M059J (cell line): ENCODE data around the gene TCERG1. TPM values are rescaled to one million over a fixed set of nuclear protein-coding genes. Genes with fewer than 3 reads are reported as not detected.
"Not testable (repeated sequence)": the region's sequence is repeated elsewhere in the genome, so short reads cannot be mapped to it uniquely, and the experiment has no call there.

ENCODE experiments used
- DNase-seq: peaks from one replicate; pipeline ENCODE4 v3.0.0-alpha.2; 2012; ENCODE audit warnings: low read depth
- total RNA-seq: library from RNA; depleted of rRNA; stranded (reverse); fragments of >200 nt; shearing (Covaris generic); gene quantifications from 2 replicates; pipeline ENCODE4 v1.2.3, GENCODE V29; 2014

TCERG1 gene
- total RNA-seq, 1 experiment from 2014 or later: 35.4 TPM

- peak; percentile 24 for DNase-seq
Observed at GRCh38 chr5:146520731-146521130, 73.6 kb downstream of the TCERG1 start.

GRCh38 chr5:146521403-146522106 lies 74.4 kb downstream of the TCERG1 start:
- DNase-seq: no peak

GRCh38 chr5:146523698-146524097 lies 76.6 kb downstream of the TCERG1 start:
- no peak for DNase-seq

GRCh38 chr5:146527785-146528184 lies 80.7 kb downstream of the TCERG1 start:
- no peak for DNase-seq

- peak; percentile 13 for DNase-seq
Observed at GRCh38 chr5:146528236-146528635, 81.1 kb downstream of the TCERG1 start.

- no peak for DNase-seq
Observed at GRCh38 chr5:146529984-146530383, 82.9 kb downstream of the TCERG1 start.

GRCh38 chr5:146533260-146533857 lies 86.2 kb downstream of the TCERG1 start:
- peak; percentile 69 for DNase-seq

GRCh38 chr5:146533882-146534281 lies 86.7 kb downstream of the TCERG1 start:
- DNase-seq: no peak

- DNase-seq: no peak
Observed at GRCh38 chr5:146538432-146538831, 91.3 kb downstream of the TCERG1 start.

GRCh38 chr5:146539973-146540372 lies 92.8 kb downstream of the TCERG1 start:
- no peak for DNase-seq

GRCh38 chr5:146540414-146540813 lies 93.3 kb downstream of the TCERG1 start:
- peak; percentile 3 for DNase-seq

GRCh38 chr5:146541958-146542849 lies 95.1 kb downstream of the TCERG1 start:
- DNase-seq: peak; percentile 55

- DNase-seq: no peak
Observed at GRCh38 chr5:146544232-146544631, 97.1 kb downstream of the TCERG1 start.

- no peak for DNase-seq
Observed at GRCh38 chr5:146548781-146549449, 101.8 kb downstream of the TCERG1 start.

GRCh38 chr5:146549615-146550014 lies 102.5 kb downstream of the TCERG1 start:
- DNase-seq: no peak

GRCh38 chr5:146553446-146553845 lies 106.3 kb downstream of the TCERG1 start:
- no peak for DNase-seq

GRCh38 chr5:146556884-146557283 lies 109.8 kb downstream of the TCERG1 start:
- DNase-seq: not testable (repeated sequence)

GRCh38 chr5:146560205-146560812 lies 113.2 kb downstream of the TCERG1 start:
- DNase-seq: peak; percentile 76
